ENCODE results near the gene GABBR2. TPM values are rescaled to one million over a fixed set of nuclear protein-coding genes. Genes with fewer than 3 reads are reported as not detected.

GABBR2 gene
- total and polyA plus RNA-seq, 9 of the 15 experiments (the other 6 are each of a cell fraction or from before 2014, with no cell fraction given) = 0.15 to 1.9 (median 0.32) TPM

- Histone ChIP-seq H3K36me3 (ENCODE audit: control insufficient read depth, insufficient read depth, low read length) (no peaks in the 10 kb centered on the region), H3K9ac (ENCODE audit: insufficient read depth in 1 of 2, low read depth in 2 of 2, low read length in 2 of 2) (no peak overlapping the region), H3K4me2 (ENCODE audit: insufficient read depth, low read length) (no peak overlapping the region), H3K27me3 (ENCODE audit: control insufficient read depth in 2 of 2, insufficient read depth in 2 of 2, low read length in 2 of 2) (peaks cover 0 to 4% of the 10 kb centered on the region in 2 experiments; a peak in 1 of 5 replicates), H3K79me2 (ENCODE audit: control insufficient read depth, insufficient read depth, low read length) (no peaks in the 10 kb centered on the region), H2AFZ (ENCODE audit: low read depth, low read length) (no peak overlapping the region), H3K4me1 (replicated peaks in 1 of 2; ENCODE audit: control insufficient read depth in 2 of 2, insufficient read depth in 2 of 2, low read length in 2 of 2) (peaks cover 0 to 4% of the 10 kb centered on the region in 2 experiments; a peak in 3 of 5 replicates), H3K27ac (ENCODE audit: extremely low read depth, low read depth, low read length) (no peak overlapping the region), H4K20me1 (replicated peaks; ENCODE audit: control insufficient read depth, insufficient read depth, low read length) (no peaks in the 10 kb centered on the region), H3K9me3 (replicated peaks; ENCODE audit: control insufficient read depth, insufficient read depth, low read depth, low read length) (no peaks in the 10 kb centered on the region), H3K9me1 (ENCODE audit: control insufficient read depth, insufficient read depth, low read length) (no peaks in the 10 kb centered on the region), H3K4me3 (no peak overlapping the region)
- POLR2A ChIA-PET = interaction anchor here (1.4 kb wide), 1 partner anchor 9 kb away, joined by 8 read pairs; no protein-coding TSS in a partner anchor
- ATAC-seq (no peak), FAIRE-seq (no peak), DNase-seq (ENCODE audit: extremely low read depth in 1 of 4, low spot score in 3 of 4) (no peak)
- CTCF ChIA-PET (ENCODE audit: low intra/inter-chr PET ratio) = no interaction called here
- WGBS (ENCODE audit: insufficient coverage, low coverage, missing lambda C conversion rate) = 0% methylated on average over 1 of the region's 1 CpG
- in situ Hi-C loops (cut with MboI) (no loop called here), intact Hi-C loops (cut with micrococcal nuclease) (no loop called here)
- no TSS peak for BruUV-seq (replicated peaks)
- TF ChIP-seq CBFA2T3 (IDR thresholded peaks at IDR 0.05) = peak; percentile 28; the same call in 1 of the 2 replicates
- no peak for TF ChIP-seq FOXP4 (CRISPR knock-in tag; IDR thresholded peaks at IDR 0.05; ENCODE audit: borderline replicate concordance)
Observed at GRCh38 chr9:98451576-98451975, 257.2 kb downstream of the GABBR2 start.

DNA sequence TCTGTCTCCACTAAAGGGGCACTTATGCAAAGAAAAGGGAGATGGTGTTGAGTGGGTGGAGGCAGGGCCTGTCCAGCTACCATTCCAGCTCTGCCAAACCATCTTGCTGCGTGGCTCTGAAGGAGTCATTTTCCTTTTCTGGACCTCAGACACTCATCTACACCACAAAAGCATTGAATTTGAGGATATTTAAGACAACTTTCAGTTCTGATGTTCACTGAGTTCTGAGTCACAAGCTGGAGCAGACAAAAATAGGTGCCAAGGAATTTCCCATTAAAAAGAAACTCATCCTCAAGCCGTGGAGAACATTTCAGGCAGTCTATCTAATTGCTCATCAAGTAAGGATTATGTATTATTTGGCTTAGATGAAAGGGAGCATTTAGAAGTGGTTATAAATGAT is 258.2 kb downstream of the GABBR2 start:
- no peaks in the 10 kb centered on the region for H3K79me2 ChIP-seq (ENCODE audit: control insufficient read depth, insufficient read depth, low read length)
- ATAC-seq (no peak), DNase-seq (ENCODE audit: extremely low read depth in 1 of 4, low spot score in 3 of 4) (no peak), FAIRE-seq (no peak)
- no peaks in the 10 kb centered on the region for H3K36me3 ChIP-seq (ENCODE audit: control insufficient read depth, insufficient read depth, low read length)
- H4K20me1 ChIP-seq (replicated peaks; ENCODE audit: control insufficient read depth, insufficient read depth, low read length) = no peaks in the 10 kb centered on the region
- H3K4me2 ChIP-seq (ENCODE audit: insufficient read depth, low read length) = no peak overlapping the region
- no TSS peak for BruUV-seq (replicated peaks)
- intact Hi-C loops (cut with micrococcal nuclease) (no loop called here), in situ Hi-C loops (cut with MboI) (no loop called here)
- H3K9me1 ChIP-seq (ENCODE audit: control insufficient read depth, insufficient read depth, low read length) = no peaks in the 10 kb centered on the region
- no peak overlapping the region for H3K4me3 ChIP-seq
- H3K9me3 ChIP-seq (replicated peaks; ENCODE audit: control insufficient read depth, insufficient read depth, low read depth, low read length) = no peaks in the 10 kb centered on the region
- ChIA-PET POLR2A (interaction anchor here (0.6 to 1.4 kb wide), 2 partner anchors 8 to 15 kb away, joined by 3 to 8 read pairs; no protein-coding TSS in a partner anchor), CTCF (ENCODE audit: low intra/inter-chr PET ratio) (no interaction called here)
- H3K27me3 ChIP-seq (ENCODE audit: control insufficient read depth in 2 of 2, insufficient read depth in 2 of 2, low read length in 2 of 2) = peaks cover 2 to 4% of the 10 kb centered on the region in 2 experiments; a peak in 1 of 5 replicates
- H3K4me1 ChIP-seq (replicated peaks in 1 of 2; ENCODE audit: control insufficient read depth in 2 of 2, insufficient read depth in 2 of 2, low read length in 2 of 2) = no peaks in the 10 kb centered on the region; a peak in 1 of 5 replicates
- no peak overlapping the region for H3K9ac ChIP-seq (ENCODE audit: insufficient read depth in 1 of 2, low read depth in 2 of 2, low read length in 2 of 2)
- H2AFZ ChIP-seq (ENCODE audit: low read depth, low read length) = no peak overlapping the region
- 11% methylated on average over 2 of the region's 2 CpGs for WGBS (ENCODE audit: insufficient coverage, low coverage, missing lambda C conversion rate)
- no peak overlapping the region for H3K27ac ChIP-seq (ENCODE audit: extremely low read depth, low read depth, low read length)
- TF ChIP-seq ZNF407 (IDR thresholded peaks at IDR 0.05; ENCODE audit: low read depth) (no peak), PPARD (CRISPR knock-in tag; IDR thresholded peaks at IDR 0.05) (no peak), NR4A1 (CRISPR knock-in tag; IDR thresholded peaks at IDR 0.05) (no peak), NR4A1 (tag; IDR thresholded peaks at IDR 0.05) (no peak)

Measured in K562 (cell line).